ENCODE measurements around the gene CEMIP.

Gene CEMIP, protein sequence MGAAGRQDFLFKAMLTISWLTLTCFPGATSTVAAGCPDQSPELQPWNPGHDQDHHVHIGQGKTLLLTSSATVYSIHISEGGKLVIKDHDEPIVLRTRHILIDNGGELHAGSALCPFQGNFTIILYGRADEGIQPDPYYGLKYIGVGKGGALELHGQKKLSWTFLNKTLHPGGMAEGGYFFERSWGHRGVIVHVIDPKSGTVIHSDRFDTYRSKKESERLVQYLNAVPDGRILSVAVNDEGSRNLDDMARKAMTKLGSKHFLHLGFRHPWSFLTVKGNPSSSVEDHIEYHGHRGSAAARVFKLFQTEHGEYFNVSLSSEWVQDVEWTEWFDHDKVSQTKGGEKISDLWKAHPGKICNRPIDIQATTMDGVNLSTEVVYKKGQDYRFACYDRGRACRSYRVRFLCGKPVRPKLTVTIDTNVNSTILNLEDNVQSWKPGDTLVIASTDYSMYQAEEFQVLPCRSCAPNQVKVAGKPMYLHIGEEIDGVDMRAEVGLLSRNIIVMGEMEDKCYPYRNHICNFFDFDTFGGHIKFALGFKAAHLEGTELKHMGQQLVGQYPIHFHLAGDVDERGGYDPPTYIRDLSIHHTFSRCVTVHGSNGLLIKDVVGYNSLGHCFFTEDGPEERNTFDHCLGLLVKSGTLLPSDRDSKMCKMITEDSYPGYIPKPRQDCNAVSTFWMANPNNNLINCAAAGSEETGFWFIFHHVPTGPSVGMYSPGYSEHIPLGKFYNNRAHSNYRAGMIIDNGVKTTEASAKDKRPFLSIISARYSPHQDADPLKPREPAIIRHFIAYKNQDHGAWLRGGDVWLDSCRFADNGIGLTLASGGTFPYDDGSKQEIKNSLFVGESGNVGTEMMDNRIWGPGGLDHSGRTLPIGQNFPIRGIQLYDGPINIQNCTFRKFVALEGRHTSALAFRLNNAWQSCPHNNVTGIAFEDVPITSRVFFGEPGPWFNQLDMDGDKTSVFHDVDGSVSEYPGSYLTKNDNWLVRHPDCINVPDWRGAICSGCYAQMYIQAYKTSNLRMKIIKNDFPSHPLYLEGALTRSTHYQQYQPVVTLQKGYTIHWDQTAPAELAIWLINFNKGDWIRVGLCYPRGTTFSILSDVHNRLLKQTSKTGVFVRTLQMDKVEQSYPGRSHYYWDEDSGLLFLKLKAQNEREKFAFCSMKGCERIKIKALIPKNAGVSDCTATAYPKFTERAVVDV (N-terminal part only)

DNA sequence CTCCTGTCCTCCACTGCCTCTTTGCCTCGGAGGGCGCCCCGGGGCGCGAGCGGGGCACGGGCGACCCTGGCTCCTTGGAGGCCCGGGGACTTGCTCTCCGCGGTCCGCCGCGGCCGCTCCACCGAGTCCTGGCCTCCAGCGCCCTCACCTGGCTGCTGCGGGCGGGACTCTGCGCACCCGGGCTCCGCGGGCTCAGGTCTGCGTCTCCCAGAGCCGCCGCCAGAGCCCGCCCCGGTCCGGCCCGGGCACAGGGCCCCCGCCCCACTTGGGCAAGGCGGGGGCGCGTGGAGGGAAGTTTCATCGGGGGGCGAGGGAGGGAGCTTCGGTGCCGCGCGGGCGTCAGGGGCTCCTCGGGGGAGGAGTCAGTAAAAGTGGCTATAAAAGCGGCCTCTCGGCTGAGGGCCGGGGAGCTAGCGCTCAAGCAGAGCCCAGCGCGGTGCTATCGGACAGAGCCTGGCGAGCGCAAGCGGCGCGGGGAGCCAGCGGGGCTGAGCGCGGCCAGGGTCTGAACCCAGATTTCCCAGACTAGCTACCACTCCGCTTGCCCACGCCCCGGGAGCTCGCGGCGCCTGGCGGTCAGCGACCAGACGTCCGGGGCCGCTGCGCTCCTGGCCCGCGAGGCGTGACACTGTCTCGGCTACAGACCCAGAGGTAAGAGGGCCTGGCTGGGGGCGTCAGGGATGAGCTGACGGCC, at the start of gene CEMIP:
CEMIP (plus strand) TSS at position 407 of the 694 bp plus-strand sequence. CDS start 94,510 bp downstream, outside the sequence.
- TF ChIP-seq, protein P1, sequence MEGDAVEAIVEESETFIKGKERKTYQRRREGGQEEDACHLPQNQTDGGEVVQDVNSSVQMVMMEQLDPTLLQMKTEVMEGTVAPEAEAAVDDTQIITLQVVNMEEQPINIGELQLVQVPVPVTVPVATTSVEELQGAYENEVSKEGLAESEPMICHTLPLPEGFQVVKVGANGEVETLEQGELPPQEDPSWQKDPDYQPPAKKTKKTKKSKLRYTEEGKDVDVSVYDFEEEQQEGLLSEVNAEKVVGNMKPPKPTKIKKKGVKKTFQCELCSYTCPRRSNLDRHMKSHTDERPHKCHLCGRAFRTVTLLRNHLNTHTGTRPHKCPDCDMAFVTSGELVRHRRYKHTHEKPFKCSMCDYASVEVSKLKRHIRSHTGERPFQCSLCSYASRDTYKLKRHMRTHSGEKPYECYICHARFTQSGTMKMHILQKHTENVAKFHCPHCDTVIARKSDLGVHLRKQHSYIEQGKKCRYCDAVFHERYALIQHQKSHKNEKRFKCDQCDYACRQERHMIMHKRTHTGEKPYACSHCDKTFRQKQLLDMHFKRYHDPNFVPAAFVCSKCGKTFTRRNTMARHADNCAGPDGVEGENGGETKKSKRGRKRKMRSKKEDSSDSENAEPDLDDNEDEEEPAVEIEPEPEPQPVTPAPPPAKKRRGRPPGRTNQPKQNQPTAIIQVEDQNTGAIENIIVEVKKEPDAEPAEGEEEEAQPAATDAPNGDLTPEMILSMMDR (IDR thresholded peaks at IDR 0.05; ENCODE audit: low read depth, low read length, missing control alignments) = peak; percentile 68
- Histone ChIP-seq H3K27me3 (replicated peaks) (no peaks in the 10 kb centered on the region), H3K4me3 (ENCODE audit: low read depth, low read length) (peak within 1 kb of the TSS; percentile 59), H3K36me3 (replicated peaks) (no peaks in the 10 kb centered on the region), H3K27ac (no peak within 1 kb of the TSS)
- in situ Hi-C loops (cut with HindIII; ENCODE audit: low pct_ligation_motif_present, low sequenced_read_pairs) = no loop called here
- peak; percentile 61 for DNase-seq

DNA sequence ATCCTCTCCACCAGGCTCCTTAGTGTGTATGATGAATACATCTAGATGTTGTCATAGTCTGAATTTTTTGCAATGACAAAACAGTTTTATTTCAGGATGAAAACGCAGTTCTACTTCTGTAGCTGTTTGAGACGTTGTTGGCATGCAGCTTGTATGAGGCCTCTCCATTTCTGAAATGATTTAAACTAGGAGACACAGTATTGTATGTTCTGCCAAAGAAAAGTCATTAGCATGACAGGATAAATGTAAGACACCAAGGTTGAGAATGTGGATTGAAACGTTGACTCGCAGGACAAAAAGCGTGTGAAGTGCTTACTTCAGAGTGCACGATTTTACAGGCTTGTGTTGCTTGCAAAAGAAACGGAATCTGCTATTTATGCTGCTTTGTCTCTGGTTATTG, 48.8 kb upstream of the CEMIP start:
- TF ChIP-seq, protein P1 (IDR thresholded peaks at IDR 0.05; ENCODE audit: low read depth, low read length, missing control alignments) = no peak
- H3K4me3 ChIP-seq (ENCODE audit: low read depth, low read length) = no peak overlapping the region
- no peaks in the 10 kb centered on the region for H3K36me3 ChIP-seq (replicated peaks)
- DNase-seq = no peak
- H3K27me3 ChIP-seq (replicated peaks) = no peaks in the 10 kb centered on the region
- in situ Hi-C loops (cut with HindIII; ENCODE audit: low pct_ligation_motif_present, low sequenced_read_pairs) = no loop called here
- H3K27ac ChIP-seq = no peak overlapping the region

DNA sequence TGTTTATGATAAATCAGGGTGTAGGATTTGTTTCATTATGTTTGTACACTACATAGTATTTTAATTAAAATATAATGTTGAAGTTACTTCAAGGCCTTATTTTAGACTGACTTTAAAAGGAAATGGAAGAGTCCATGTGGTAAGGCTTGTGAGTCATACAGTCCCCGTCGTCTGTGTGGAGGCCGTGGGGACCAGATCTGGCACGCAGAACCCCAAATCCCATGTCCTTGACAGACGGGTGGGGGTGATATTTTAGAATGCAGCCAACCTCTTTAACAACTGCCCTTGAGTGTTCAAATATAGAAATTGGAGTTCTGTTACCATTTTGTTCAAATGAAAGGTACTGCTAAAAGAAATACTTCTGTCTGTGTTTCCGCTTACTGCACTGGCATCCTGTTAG, 48.2 kb upstream of the CEMIP start:
- in situ Hi-C loops (cut with HindIII; ENCODE audit: low pct_ligation_motif_present, low sequenced_read_pairs) = no loop called here
- no peak overlapping the region for H3K4me3 ChIP-seq (ENCODE audit: low read depth, low read length)
- no peaks in the 10 kb centered on the region for H3K36me3 ChIP-seq (replicated peaks)
- H3K27me3 ChIP-seq (replicated peaks) = no peaks in the 10 kb centered on the region
- no peak for DNase-seq
- H3K27ac ChIP-seq = no peak overlapping the region
- TF ChIP-seq, protein P1 (IDR thresholded peaks at IDR 0.05; ENCODE audit: low read depth, low read length, missing control alignments) = no peak

DNA sequence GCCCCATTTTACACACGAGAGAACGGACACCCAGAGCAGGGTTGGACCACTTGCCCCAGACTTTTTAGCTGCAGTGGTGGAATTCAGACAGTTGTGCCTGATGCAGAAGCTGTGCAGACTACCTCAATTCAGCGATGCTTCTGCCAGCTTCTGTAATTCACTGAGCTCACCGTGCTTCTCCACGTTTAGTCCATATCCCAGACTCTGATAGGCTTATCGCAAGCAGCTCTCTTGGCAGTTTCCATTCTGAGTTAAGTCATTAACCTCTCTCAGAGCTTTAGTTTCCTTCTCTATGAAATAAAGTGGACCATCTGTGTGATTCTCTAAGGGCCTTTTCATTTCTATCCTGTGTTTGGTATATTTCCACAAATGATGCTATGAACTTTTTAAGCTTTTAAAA, 47.0 kb upstream of the CEMIP start:
- no peak overlapping the region for H3K27ac ChIP-seq
- TF ChIP-seq, protein P1 (IDR thresholded peaks at IDR 0.05; ENCODE audit: low read depth, low read length, missing control alignments) = no peak
- in situ Hi-C loops (cut with HindIII; ENCODE audit: low pct_ligation_motif_present, low sequenced_read_pairs) = no loop called here
- no peaks in the 10 kb centered on the region for H3K36me3 ChIP-seq (replicated peaks)
- DNase-seq = no peak
- no peak overlapping the region for H3K4me3 ChIP-seq (ENCODE audit: low read depth, low read length)
- H3K27me3 ChIP-seq (replicated peaks) = no peaks in the 10 kb centered on the region

DNA sequence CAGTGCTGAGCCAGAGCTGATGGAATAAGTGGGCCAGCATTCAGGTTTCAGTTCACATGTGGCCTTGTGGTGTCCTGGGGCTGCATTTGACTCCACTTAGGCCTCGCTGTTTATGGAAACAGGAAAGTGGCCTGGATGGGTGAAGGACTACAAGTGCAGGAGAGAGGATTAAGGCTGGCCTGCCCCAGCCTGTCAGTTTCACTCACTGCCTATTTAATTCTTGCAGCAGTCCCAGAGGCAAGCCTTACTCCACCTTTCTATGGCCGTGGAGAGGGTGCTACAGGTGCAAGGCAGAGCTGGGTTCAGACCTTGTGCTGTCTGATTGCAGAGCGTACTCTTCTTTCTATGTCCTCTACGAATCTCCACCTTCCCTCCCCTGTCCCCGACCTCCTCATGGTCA, 46.4 kb upstream of the CEMIP start:
- H3K4me3 ChIP-seq (ENCODE audit: low read depth, low read length) = no peak overlapping the region
- no peaks in the 10 kb centered on the region for H3K27me3 ChIP-seq (replicated peaks)
- no peak for DNase-seq
- no peaks in the 10 kb centered on the region for H3K36me3 ChIP-seq (replicated peaks)
- no peak overlapping the region for H3K27ac ChIP-seq
- TF ChIP-seq, protein P1 (IDR thresholded peaks at IDR 0.05; ENCODE audit: low read depth, low read length, missing control alignments) = no peak
- in situ Hi-C loops (cut with HindIII; ENCODE audit: low pct_ligation_motif_present, low sequenced_read_pairs) = no loop called here
